Heart right ventricle (tissue), 16 donors: ENCODE data around the gene TRIM17. TPM values are rescaled to one million over a fixed set of nuclear protein-coding genes. Genes with fewer than 3 reads are reported as not detected.

Experiments used
- ATAC-seq, 8 donors: fragments of 200-7000 bp; cut with Tn5 transposase; one replicate each; pipeline ENCODE4 v1.9.1; 2020; ENCODE audit warnings: mild to moderate bottlenecking in 8 of 8, moderate library complexity in 8 of 8, moderate number of reproducible peaks in 1 of 8
- DNase-seq, 2 donors: peaks; one replicate each; pipeline ENCODE4 v3.0.0-alpha.2; 2020
- H3K27ac ChIP-seq, 10 donors: fragments of 200-600 bp; sonication (generic) in 2 of 10; one replicate each; pipeline versions ENCODE4 v1.5.0 to v1.8.0; 2020 to 2022; ENCODE audit warnings: mild to moderate bottlenecking in 3 of 10
- H3K27me3 ChIP-seq, 7 donors: fragments of 200-600 bp; one replicate each; pipeline ENCODE4 v1.8.0; 2021 to 2022; ENCODE audit warnings: mild to moderate bottlenecking in 2 of 7
- H3K36me3 ChIP-seq, 9 donors: fragments of 200-600 bp; sonication (generic) in 1 of 9; one replicate each; pipeline versions ENCODE4 v1.5.0 to v1.8.0; 2020 to 2022; ENCODE audit warnings: mild to moderate bottlenecking in 2 of 9
- H3K4me1 ChIP-seq, 9 donors: fragments of 200-600 bp; sonication (generic) in 1 of 9; one replicate each; pipeline versions ENCODE4 v1.5.0 to v1.8.0; 2020 to 2022; ENCODE audit warnings: mild to moderate bottlenecking in 4 of 9
- H3K4me3 ChIP-seq, 10 donors: fragments of 200-600 bp; sonication (generic) in 2 of 10; one replicate each; pipeline versions ENCODE4 v1.5.0 to v1.8.0; 2020 to 2022; ENCODE audit warnings: mild to moderate bottlenecking in 7 of 10, moderate library complexity in 2 of 10
- H3K9me3 ChIP-seq, 11 donors: fragments of 200-600 bp in 10 of 11; sonication (generic) in 2 of 11; one replicate each; pipeline versions ENCODE4 v1.5.0 to v1.8.0; 2013 to 2022; ENCODE audit warnings: mild to moderate bottlenecking in 2 of 11, control low read depth in 1 of 11, moderate library complexity in 1 of 11
- CTCF ChIP-seq, 9 donors: fragments of 200-600 bp; sonication (generic) in 2 of 9; IDR thresholded peaks; one replicate each; pipeline versions ENCODE4 v1.5.0 to v1.8.0; 2021 to 2022; ENCODE audit warnings: antibody characterized with exemption in 9 of 9, mild to moderate bottlenecking in 5 of 9, moderate library complexity in 1 of 9
- WGBS, 2 donors: extraction: QIAGEN DNeasy Blood & Tissue Kit; methylation state at CpG; one replicate each; pipeline ENCODE4 v1.1.7; 2013; ENCODE audit warnings: inconsistent platforms in 1 of 2; 5-methylcytosine and 5-hydroxymethylcytosine counted together
- intact Hi-C, 10 donors: fragments of 100-400 bp; cut with DNase I; formaldehyde crosslinking; loops; one replicate each; pipeline versions ENCODE4 v1.11.1 to v1.14.2; 2022
- polyA plus RNA-seq, 2 donors: library from polyadenylated mRNA; stranded (reverse); fragments of 200-250 nt; gene quantifications; one replicate each; pipeline ENCODE4 v1.2.3, GENCODE V29; 2013
- total RNA-seq, 10 donors: library from RNA; stranded (reverse); fragmentation: NEBNext Ultra II Directional in 3 of 10; extraction: Animal tissue kit (Norgen Biotek cat#: 25700) in 3 of 10; gene quantifications; one replicate each; pipeline versions ENCODE4 v1.2.1 to v1.2.4, GENCODE V29; 2021 to 2023
- donor health status: Arrhythmogenic right ventricular cardiomyopathy.
- donor health status: ischemic (EF 13 %, LVEDD 7.1; RV severe dilation, severe dysfunction).
- donor health status: healthy with polysubstance abuse.
- donor health status: DM: no; HTN: yes; CAD: no.
- donor health status: DM: no; HTN: no; CAD: no.
- donor health status: ischemic (EF 25% LVEDD 6.9; RV normal size, moderate dysfunction).
- donor health status: ischemic (EF 25% LVEDD 5.7; RV mildly dilated, moderate dysfunction).
- donor health status: healthy.
- donor health status: DM: yes; HTN: yes; CAD: no.
- donor health status: Ischemic cardiomyopathy.
- donor health status: ischemic (EF 35%, LVEDD 5.7; RV mildly dilated, moderate dysfunction).
- donor health status: nonischemic (EF 11% LVEDD 7.7; RV severe dilation, severe dysfunction).
- donor health status: DM: yes; HTN: yes; CAD: no.
- donor health status: PGD.
- donor health status: ischemic (EF 29% LVEDD 5.4; RV normal size, mild dysfunction).
- donor health status: nonischemic (EF 23%, LVEDD 6.1; RV moderate dilation, normal function).

The TRIM17 gene
- total and polyA plus RNA-seq, 12 donors = 0.14 to 0.44 (median 0.34) TPM; not detected in 3

DNA sequence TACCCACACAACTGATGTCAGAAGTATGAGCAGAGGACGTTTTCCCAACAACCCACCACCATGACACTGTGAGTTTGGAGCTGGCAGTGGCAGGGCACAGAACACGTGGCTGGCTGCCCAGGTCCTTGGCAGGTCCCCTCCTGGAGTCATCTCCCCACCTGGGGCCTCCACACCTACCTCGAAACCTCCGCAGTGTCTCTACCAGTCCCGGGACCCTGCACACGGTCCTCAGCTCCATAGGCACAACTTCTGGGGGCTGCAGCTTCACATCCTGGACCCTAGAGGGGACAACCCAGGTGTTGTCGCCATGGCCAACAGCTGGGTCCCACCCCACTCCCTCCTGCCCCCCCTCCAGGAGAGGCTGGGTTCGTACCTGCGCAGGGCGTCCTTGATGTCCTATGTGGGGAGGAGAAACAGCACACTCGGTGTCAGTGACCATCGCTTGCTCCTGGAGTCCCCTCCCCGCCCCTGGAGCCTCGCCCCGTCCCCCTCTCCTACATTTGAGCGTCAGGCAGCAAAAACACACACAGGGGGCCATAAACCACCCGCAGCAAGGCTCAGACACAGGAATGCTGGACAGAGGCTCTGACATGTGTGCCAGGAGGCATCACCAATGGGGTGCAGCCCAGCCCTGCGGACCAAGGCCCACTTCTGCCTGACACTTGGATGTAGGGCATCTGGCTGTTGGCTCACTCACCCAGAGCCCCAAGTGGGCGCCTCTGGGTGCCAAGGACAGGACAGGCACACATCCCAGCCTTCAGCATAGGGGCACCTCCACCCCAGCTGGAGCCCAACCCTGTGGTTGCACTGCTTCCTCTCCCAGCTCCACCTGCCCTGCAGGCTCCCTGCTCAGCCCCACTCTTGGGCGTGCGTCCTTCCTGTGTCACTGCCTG, 19.6 kb downstream of the TRIM17 start:
- H3K27ac ChIP-seq = no peak overlapping the region
- DNase-seq (no peak), ATAC-seq (no peak)
- 91% methylated on average over 21 of the region's 21 CpGs for WGBS, 2 donors
- no peak for TF ChIP-seq CTCF (IDR thresholded peaks at IDR 0.05)
- peaks cover 0 to 15% (median 9%) of the 10 kb centered on the region in 9 donors for H3K4me1 ChIP-seq
- no peaks in the 10 kb centered on the region for H3K27me3 ChIP-seq
- peaks cover 0 to 96% (median 21%) of the 10 kb centered on the region in 9 donors for H3K36me3 ChIP-seq
- no peaks in the 10 kb centered on the region for H3K9me3 ChIP-seq
- intact Hi-C loops = no loop called here
- no peak overlapping the region for H3K4me3 ChIP-seq

- Histone ChIP-seq H3K4me3 (no peak overlapping the region), H3K36me3 (peaks cover 0 to 76% (median 14%) of the 10 kb centered on the region in 9 donors), H3K27ac (no peak overlapping the region), H3K27me3 (no peaks in the 10 kb centered on the region), H3K9me3 (no peaks in the 10 kb centered on the region), H3K4me1 (peaks cover 0 to 15% (median 9%) of the 10 kb centered on the region in 9 donors)
- 93 to 94% methylated on average over 37 to 38 of the region's 38 CpGs for WGBS, 2 donors
- DNase-seq (peak in 1 of 2 donors; percentile 22), ATAC-seq (peak in 1 of 8 donors; percentile 19)
- no peak for TF ChIP-seq CTCF (IDR thresholded peaks at IDR 0.05)
- intact Hi-C loops = no loop called here
Observed at GRCh38 chr1:228394571-228395394, 21.9 kb downstream of the TRIM17 start.

DNA sequence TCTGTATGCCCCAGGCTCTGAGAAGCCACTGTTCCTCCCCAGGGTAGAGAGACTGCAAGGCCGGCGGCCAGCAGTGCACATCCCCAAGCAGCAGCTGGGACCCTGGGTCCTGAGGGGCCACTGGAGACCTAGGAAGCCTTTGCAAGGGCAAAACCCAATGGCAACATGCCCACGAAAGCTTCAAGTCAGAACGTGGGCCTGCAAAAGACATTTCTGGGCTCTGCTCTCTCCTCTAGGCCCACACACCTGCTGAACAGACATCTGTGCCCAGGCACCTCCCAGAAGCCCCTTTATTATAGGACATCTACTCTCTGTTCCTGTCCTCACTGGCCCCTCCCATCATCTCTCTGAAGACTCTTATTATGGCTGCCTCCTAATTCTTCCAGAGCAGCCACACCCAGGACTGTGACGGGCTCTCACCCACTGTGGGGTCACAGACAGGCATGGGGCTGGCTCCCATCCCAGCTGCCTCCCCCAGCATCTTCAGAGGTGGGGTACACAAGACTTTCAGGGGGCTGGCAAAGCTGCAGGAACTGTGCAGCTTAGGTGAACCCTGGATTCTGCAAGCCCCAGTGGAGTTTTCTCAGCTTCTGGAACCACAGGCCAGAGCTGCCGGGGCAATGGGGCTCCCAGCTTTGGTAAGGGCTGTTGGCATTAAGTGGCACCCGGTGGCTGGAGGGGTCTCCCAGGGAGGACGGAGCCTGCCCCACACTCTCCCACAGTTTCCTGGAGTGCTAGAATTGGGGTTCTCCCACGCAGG, 22.7 kb downstream of the TRIM17 start:
- TF ChIP-seq CTCF (IDR thresholded peaks at IDR 0.05) = no peak
- peaks cover 0 to 68% (median 14%) of the 10 kb centered on the region in 9 donors for H3K36me3 ChIP-seq
- H3K27ac ChIP-seq = peak overlapping the region in 5 of 10 donors; percentile 24 to 49 (median 29)
- no peaks in the 10 kb centered on the region for H3K9me3 ChIP-seq
- 78 to 84% methylated on average over 9 of the region's 9 CpGs for WGBS, 2 donors
- ATAC-seq = peak in 4 of 8 donors; percentile 13 to 22 (median 15)
- H3K4me3 ChIP-seq = no peak overlapping the region
- DNase-seq = no peak
- intact Hi-C loops = no loop called here
- H3K4me1 ChIP-seq = peaks cover 0 to 15% (median 9%) of the 10 kb centered on the region in 9 donors
- H3K27me3 ChIP-seq = no peaks in the 10 kb centered on the region
